ENCODE measurements around the gene VPS4A. TPM values are rescaled to one million over a fixed set of nuclear protein-coding genes. Genes with fewer than 3 reads are reported as not detected.

Gene VPS4A
- total RNA-seq, 1 experiment from 2014 or later: 23.9 TPM

- Histone ChIP-seq H3K27me3 (ENCODE audit: control insufficient read depth, insufficient read depth, low read length) (no peaks in the 10 kb centered on the region), H3K36me3 (ENCODE audit: control insufficient read depth, insufficient read depth, low read length) (no peaks in the 10 kb centered on the region; the same call in 1 of the 2 replicates), H3K4me1 (ENCODE audit: control insufficient read depth, insufficient read depth, low read length) (no peaks in the 10 kb centered on the region), H3K9me3 (ENCODE audit: control insufficient read depth, insufficient read depth, low read depth, low read length) (no peaks in the 10 kb centered on the region), H3K4me3 (ENCODE audit: low read depth in 2 of 2, low read length in 2 of 2) (no peak overlapping the region), H3K27ac (ENCODE audit: low read length) (no peak overlapping the region)
- POLR2A ChIA-PET: interaction anchor here (0.6 kb wide), 1 partner anchor 178 kb away, joined by 9 read pairs; no protein-coding TSS in a partner anchor
- TF ChIP-seq TCF7L2 (IDR thresholded peaks at IDR 0.05; ENCODE audit: low read depth, low read length) (no peak), REST (IDR thresholded peaks at IDR 0.05; ENCODE audit: insufficient read depth in 1 of 2, low read depth in 2 of 2, low read length in 1 of 2) (no peak), POLR2AphosphoS5 (IDR thresholded peaks at IDR 0.05; ENCODE audit: low read depth, low read length) (no peak), CTCF (IDR thresholded peaks at IDR 0.05) (no peak), SIN3A (IDR thresholded peaks at IDR 0.05; ENCODE audit: borderline replicate concordance, insufficient read depth, low read depth, low read length) (no peak)
- DNase-seq (ENCODE audit: low read depth, low spot score) (no peak), ATAC-seq (no peak)
- CTCF ChIA-PET: interaction anchor here (0.6 kb wide), 1 partner anchor 289 kb away, joined by 3 read pairs; no protein-coding TSS in a partner anchor
- in situ Hi-C loops (cut with HindIII; ENCODE audit: low pct_unique_long_range_greater_than_20kb, low sequenced_read_pairs): no loop called here
- intact Hi-C loops (cut with micrococcal nuclease; ENCODE audit: unreplicated experiment): no loop called here
- TSS peak; percentile 35 for BruUV-seq (replicated peaks)
These were observed 9.3 kb upstream of the VPS4A start for GRCh38 chr16:69301861-69302260.

- Histone ChIP-seq H3K4me3 (ENCODE audit: low read depth in 2 of 2, low read length in 2 of 2) (no peak overlapping the region), H3K36me3 (ENCODE audit: control insufficient read depth, insufficient read depth, low read length) (no peaks in the 10 kb centered on the region; the same call in 1 of the 2 replicates), H3K27ac (ENCODE audit: low read length) (no peak overlapping the region), H3K27me3 (ENCODE audit: control insufficient read depth, insufficient read depth, low read length) (no peaks in the 10 kb centered on the region), H3K4me1 (ENCODE audit: control insufficient read depth, insufficient read depth, low read length) (no peaks in the 10 kb centered on the region), H3K9me3 (ENCODE audit: control insufficient read depth, insufficient read depth, low read depth, low read length) (no peaks in the 10 kb centered on the region)
- CTCF ChIA-PET: no interaction called here
- intact Hi-C loops (cut with micrococcal nuclease; ENCODE audit: unreplicated experiment) (no loop called here), in situ Hi-C loops (cut with HindIII; ENCODE audit: low pct_unique_long_range_greater_than_20kb, low sequenced_read_pairs) (no loop called here)
- no TSS peak for BruUV-seq (replicated peaks)
- ATAC-seq (no peak), DNase-seq (ENCODE audit: low read depth, low spot score) (no peak)
- no peak for TF ChIP-seq REST (IDR thresholded peaks at IDR 0.05; ENCODE audit: insufficient read depth in 1 of 2, low read depth in 2 of 2, low read length in 1 of 2)
- no peak for TF ChIP-seq TCF7L2 (IDR thresholded peaks at IDR 0.05; ENCODE audit: low read depth, low read length)
- TF ChIP-seq POLR2AphosphoS5 (IDR thresholded peaks at IDR 0.05; ENCODE audit: low read depth, low read length): no peak
- POLR2A ChIA-PET: no interaction called here
These were observed 8.8 kb upstream of the VPS4A start for GRCh38 chr16:69302301-69302700.
